Skin epidermis (tissue), 12 donors: Measurements from ENCODE around the gene OR6P1.

ENCODE experiments used
- H3K27ac ChIP-seq, 21 experiments: fragments of 200-600 bp; sonication (generic) in 11 of 21; one replicate each; pipeline ENCODE4 v1.5.0; 2020; ENCODE audit warnings: mild to moderate bottlenecking in 3 of 21, inconsistent platforms in 2 of 21, moderate library complexity in 2 of 21
- H3K4me3 ChIP-seq, 7 experiments: fragments of 200-600 bp; sonication (generic) in 2 of 7; one replicate each; pipeline ENCODE4 v1.5.0; 2020; ENCODE audit warnings: inconsistent platforms in 2 of 7, mild to moderate bottlenecking in 2 of 7, moderate library complexity in 1 of 7

The OR6P1 gene

GRCh38 chr1:158520955-158521665 lies 49.3 kb downstream of the OR6P1 start:
- Histone ChIP-seq H3K27ac (no peak overlapping the region), H3K4me3 (no peak overlapping the region)

GRCh38 chr1:158520021-158520420 lies 50.4 kb downstream of the OR6P1 start:
- H3K4me3 ChIP-seq: no peak overlapping the region
- H3K27ac ChIP-seq: no peak overlapping the region

GRCh38 chr1:158516966-158517365 lies 53.4 kb downstream of the OR6P1 start:
- no peak overlapping the region for H3K4me3 ChIP-seq
- no peak overlapping the region for H3K27ac ChIP-seq
